ENCODE data around the gene TNNT2.

The TNNT2 gene

DNA sequence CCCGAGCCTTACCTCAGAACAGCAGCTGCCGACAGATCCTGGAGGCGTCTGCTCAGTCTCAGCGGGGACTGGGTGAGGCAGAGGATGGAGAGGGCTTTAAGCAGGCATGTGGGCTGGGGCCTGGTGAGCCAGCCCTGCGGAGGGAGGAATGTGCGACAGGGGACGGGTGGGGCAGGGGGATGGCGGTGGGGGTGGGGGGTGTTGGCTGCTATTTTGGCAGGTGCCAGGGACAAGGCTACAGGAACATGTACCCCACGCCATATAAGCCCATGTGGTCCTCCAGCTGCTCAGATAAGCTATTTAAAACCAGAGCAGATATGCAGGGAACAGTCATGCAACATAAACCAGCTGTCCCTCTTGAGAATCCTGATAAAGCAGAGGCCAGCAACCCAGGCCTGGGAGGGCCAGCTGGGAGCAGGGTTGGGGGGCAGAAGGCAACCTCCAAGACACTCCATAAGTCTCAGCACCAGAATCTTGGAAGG lies at the start of gene TNNT2:
Gene TNNT2, minus strand, starts transcription at position 70 of the 482 bp plus-strand sequence. CDS start 4,426 bp downstream, outside the sequence.
- no peak for DNase-seq

DNA sequence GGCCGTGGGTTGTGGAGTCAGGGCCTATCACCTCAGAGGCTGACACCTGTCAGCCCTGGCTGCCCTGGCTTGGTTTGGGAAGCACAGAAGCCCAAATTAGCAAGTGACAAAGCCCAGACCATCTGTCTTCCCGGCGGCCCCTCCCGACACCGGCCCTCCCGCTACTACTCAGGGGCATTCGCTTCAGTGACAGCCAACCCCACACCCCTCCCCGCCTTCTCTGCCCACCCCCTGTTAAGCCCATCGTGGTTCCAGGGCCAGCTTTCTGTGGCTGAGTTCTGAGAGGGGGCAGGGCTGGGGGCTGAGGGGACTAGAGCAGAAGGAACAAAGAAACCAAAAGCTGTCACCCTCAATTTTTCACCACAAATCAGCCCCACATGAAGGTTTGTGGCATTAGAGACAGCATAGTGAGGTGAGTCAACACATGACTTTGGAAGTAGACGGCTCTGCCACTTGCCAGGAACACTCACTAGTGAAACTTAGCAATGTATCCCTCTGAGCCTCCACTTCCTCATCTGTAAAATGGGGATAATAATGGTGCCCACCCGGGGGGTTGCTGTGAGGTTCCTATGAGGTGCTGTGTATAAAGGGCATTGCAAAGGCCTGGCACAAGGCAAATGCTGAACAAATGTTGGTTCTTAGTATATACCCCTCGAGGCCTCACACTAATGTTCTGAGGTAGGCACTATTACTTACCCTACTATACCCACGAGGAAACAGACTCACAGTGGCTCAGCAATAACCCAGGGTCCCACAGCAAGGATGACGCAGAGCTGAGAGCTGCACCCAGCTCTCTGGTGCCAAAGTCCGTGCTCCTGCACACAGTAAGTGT lies 49.2 kb upstream of the TNNT2 start:
- DNase-seq: no peak

DNA sequence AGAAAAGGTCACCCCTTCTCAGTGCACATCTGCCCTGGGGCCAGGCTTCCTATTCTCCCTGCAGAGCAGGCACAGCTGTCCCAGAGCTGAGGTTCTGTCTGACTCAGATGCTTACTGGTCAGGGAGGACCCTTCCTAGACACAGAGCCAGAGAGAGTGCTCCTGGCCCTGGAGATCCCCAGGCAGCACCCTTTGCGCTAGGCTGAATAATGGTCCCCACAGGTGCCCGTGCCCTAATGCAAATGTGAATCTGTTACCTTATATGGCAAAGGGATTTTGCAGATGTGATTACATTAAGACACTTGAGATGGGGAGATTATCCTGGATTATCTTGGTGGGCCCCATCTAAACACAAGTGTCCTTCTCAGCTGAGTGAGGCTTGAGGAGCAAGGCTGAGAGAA lies 46.7 kb upstream of the TNNT2 start:
- DNase-seq: no peak

DNA sequence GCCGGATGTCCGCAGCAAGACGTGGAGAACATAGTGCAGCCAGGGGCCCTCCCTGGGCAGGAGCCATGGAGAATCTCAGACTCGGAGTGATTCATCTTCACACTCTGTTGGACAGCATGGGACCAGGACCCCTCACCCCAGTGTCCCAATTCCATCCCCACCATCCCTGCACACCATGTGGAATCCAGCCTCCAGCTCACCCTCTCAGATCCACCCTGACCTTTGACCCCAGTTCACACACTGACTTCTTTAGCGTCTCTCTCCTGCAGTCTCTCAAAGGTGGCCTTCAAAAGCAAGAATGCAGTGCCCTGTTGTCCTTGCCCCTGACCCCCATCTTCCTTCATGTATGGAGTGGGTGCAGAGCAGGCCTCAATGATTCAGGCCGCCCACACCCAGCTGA lies 46.2 kb upstream of the TNNT2 start:
- DNase-seq: no peak

DNA sequence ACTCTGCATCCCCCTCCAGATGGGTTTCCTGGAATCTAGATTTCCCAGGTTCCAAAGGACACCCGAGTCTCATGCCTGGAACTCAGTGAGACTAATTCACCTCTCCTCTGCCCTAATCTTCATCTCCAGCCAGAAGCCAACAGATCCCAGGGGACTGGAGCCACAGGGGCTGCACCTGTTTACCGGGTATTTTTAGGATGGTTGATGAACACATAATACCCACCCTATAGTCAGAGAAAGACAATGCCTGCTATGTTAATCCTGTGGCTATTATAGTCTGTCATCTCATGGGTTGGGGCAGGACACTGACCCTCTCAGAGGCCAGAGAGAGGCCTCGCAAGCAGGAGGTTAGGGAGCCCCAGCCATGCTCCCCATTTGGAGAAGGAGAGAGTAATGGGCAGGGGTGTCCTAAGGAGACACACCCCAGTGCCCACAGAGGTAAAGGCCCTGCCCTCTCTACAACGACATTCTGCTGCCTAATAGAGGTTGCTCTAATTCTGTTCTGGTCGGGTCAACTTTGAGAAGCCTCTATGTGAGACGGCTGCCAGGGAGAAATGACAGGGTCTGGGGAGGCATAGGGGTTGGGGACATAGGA lies 45.1 kb upstream of the TNNT2 start:
- DNase-seq: no peak

DNA sequence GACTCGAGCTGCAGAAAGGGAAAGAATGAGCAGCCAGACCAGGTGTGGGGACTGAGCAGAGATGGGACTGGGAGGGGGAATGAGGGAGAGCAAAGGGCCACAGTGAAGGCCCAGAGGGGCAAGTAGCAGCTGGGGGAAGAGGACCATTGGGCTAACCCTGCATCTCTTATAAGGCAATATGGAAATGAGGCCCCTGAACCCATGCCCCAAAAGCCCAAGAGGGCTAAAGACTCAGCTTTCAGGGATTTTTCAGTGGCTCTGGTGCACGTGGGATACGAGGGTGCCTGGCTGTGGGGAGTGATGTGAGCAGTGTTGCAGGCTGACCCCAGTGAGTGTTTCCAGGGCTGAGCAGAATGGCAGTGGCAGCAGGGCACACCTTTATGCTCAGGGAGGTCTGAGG lies 44.5 kb upstream of the TNNT2 start:
- no peak for DNase-seq

DNA sequence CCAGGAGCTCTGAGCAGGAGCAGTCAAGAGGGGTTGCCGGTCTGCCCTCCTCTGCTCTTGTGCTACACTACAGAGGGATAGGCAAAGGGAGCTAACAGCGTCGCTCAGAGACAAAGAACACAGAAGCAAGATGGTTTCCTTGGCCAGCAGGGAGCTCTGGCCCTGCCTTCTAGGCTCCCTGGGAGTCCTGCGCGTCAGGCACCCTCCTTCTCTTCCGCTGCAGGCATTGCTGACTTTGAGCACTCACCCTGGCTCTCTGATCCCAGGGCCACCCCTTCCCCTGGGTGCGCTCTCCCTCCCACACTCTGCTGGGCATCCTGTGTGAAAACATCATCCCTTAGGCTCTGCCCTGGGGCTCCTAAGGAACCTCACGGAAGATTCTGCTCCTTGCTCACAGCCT lies 43.6 kb upstream of the TNNT2 start:
- DNase-seq: no peak

DNA sequence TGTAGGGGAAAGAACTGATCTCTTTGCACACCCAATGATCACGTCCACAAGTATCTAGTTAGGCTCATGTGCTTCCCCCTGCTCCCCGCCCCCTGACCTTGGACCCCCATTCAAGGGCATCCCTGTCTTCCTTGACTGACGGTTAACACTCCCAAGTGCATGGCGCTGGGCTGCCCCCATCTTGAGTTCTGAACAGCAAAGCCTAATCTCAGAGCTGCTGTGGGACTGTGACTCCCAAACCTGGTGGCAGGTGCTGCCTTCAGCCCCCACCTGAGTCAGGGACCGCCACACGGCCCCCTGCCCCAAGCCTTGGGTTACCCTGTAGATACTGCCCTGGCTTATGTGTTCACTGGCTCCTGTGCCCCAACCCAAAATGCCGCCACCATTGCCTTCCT lies 43.1 kb upstream of the TNNT2 start:
- DNase-seq: no peak

DNA sequence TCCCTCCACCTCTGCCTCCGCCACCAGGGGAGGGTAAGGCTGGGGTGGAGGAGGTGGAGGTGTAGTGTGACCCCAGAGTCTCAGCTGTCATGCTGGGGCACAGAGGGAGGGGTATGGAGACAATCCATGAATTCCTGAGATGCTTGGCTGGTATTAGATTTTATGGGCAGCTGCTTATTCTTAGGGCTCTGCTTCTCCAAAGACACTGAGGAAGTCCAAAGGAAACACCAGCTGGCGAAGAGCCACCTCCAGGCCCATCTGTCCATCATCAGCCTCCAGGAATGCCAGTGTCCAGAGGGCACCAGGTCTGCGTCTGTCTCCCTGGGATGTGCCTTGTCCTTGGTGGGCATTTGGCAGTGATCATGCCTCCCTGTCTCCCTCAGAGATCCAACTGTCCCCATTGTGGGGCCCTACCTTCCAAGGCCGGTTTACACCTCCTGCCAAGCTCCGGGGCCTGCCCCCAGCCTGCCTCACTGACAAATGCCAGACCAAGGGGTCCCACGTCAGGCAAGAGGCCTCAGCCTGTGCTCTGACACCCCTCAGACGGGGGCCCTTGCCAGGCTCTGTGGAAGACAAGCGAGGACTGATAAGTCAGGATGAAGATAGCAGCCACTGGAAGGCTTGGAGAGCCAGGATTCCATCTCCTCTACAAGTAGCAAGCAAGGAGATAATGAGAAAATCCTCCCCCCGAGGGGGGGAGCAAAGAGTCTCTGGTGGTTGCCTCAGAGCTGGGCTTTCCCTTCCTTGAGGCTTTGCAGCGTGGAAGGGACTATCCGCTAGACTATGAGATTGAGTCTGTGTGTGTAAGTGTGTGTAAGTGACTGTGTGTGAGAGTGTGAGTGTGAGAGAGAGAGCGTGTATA lies 42.5 kb upstream of the TNNT2 start:
- no peak for DNase-seq

DNA sequence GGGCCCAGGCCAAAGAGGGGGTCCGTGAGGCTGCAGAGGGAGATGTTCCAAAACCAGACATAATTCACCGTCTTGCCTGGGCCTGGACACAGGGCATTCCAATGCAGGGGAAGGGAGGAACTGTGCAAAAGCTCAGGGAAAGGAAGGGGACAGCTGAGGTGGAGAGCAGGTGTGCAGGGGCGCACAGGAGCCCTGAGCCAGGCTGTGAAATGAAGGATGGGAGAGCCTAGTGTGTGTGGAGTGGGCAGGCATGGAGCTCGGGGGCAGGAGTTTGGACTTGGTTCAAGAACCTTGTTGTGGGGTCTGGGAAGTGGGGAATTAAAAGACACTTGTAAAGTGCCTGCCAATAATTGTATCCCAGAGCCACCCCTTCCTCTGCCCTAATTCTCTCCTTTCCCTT lies 41.8 kb upstream of the TNNT2 start:
- DNase-seq: no peak

DNA sequence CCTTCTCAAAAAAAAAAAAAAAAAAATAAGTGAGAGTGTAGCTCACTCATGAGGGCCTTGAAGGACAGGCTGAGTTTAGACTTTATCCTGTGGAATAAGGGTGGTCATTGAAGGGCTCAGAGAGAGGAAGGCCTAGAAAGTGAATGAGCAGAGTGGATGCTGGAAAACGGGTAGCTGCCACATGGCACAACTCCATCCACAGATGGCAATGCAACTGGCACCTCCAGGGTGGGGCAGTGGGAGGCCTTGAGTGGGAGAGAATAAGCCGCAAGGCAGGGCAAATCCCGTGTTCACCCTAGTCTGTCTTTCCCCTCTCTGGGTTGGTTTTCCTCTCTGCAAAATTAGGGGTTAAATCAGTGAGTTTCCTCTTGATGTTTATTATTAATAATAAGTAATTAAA lies 41.0 kb upstream of the TNNT2 start:
- no peak for DNase-seq

DNA sequence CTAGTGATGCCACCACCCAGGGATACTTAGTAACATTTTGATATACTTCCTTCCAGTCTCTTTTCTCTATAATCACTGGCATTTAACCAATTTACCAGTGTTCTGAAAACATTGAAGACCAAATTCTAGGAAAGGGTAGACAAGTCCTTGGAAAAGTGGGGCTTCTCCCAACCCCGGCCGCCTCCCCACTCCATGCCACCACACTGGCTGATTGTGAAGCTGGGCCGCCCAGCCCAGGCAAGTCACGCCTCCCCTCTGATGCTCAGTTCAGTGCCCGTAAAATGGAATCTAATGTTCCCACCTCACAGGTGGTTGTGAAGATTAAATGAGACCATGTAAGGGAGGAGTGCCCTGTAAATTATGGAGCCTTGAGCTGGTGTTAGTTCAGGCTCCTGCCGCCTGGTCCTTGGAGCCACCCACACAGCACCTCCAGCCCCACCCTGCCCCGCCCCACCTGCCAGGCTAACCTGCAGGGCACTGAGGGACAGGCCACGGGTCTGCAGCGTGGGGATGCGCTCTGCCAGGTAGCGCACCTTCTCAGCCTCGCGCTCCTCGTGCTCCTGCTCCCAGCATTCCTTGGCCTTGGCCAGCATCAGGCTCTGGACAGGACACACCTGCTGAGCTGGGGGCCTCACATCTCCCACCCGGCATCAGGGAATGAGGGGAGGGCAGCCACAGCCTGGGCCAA lies 36.7 kb upstream of the TNNT2 start:
- DNase-seq: no peak

DNA sequence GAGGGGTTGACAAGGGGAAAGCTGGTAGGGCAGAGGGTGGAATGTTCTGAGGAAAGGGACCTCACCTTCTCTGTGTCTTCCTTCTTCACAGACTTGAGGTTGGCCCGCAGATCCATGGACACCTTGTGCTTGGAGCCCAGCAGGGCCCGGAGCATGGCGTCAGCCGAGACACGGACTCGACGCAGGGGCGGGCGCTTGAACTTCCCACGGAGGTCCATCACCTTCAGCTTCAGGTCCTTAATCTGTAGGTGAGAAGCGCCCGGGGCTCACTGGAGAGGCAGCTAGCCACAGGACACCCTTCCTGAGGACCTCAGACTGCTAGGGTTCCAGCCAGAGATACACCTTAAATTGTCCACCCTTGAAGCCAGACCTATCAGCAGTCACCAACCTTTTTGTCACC lies 33.8 kb upstream of the TNNT2 start:
- no peak for DNase-seq

DNA sequence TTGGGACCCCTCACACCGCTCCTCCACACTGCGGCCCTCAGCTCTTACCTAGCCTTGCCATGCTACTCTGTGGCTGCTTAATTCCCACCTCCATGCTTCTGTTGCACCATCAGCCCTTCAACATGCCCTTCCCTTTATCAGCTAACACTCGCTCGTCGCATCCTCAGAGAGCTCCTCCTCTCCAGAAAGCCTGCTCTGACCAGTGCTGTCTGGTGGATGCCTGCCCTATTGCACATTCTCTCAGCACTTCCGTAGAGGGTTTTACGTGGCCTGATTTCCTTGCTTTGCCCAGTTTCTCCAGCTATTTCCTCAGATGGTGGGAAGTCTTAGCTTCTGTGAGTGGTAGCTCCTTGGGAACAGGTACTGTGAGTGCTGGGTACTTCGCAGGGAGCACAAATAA lies 32.0 kb upstream of the TNNT2 start:
- DNase-seq: no peak

DNA sequence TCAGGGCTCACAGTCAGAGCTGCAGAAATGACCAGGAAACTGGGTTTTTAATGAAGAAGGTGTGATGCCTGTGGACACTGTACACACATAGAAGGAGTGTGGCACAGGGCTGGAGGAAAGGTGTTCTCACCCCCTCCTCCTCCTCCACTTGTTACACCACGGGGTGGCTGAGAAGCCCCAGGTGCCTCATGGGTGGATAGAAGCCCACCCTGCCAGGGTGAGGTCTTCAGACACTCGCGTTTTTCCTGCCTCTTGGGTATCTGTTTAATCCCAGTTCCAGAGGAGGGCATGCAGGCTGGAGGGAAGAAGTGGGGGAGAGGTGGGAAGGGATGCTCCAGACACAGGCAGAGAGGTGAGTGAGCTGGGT lies 31.3 kb upstream of the TNNT2 start:
- no peak for DNase-seq

DNA sequence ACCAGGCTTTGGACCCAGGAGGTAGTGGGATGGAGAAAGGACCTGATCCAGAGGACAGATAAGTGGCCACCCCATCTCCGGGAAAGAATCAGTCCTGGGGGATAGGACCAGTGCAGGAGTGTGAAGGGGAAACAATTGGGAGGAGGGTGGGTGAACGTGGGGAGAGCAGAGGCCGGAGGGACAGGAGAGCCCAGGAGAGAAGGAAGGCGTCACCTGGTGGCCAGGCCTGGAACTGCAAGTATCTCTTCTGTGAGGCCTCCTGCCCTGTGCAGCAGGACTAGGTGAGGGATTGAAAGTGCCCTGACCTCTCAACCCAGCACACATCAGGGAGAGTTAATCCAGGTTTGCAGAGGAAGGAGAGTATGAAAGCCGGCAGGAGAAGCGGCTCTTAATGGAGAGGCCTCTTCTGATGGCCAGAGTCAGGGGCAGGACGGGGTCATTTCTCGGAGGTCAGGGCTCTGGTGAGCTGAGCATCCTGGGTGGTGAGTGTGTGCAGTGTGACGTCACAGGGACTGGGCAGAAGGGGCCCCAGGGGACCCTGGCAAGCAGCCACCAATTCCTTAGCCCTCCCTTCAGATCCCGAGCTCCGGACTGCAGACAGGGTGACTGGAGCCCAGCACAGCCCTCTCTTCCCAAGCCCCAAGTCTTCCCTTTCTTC lies 30.8 kb upstream of the TNNT2 start:
- no peak for DNase-seq

DNA sequence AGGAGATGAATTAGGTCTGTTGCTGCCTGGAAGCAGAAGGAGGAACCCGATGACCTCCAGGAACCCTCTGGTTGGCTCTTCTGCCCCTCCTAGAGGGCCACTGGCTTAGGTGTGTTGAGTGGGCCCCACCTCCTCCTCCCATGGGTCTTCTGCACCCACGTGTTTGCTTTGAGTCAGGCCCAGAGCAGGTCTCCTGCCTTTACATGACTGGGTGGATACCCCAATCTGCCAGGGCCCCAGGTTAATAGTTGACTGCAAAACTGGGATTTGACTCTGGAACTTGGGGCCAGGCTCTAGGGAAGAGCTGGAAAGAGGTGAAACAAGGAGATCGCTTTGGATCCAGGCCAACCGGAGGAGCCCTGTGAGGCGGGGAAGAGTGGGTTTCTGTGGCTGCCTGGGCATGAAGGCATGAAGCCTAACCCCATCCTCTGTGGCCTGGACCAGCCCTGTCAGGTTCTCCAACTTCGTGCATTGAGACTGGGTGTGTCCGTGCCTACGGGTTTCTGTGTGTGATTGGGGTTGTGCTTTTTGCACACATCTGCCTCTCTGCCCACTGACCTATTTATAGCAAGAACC lies 29.4 kb upstream of the TNNT2 start:
- no peak for DNase-seq

DNA sequence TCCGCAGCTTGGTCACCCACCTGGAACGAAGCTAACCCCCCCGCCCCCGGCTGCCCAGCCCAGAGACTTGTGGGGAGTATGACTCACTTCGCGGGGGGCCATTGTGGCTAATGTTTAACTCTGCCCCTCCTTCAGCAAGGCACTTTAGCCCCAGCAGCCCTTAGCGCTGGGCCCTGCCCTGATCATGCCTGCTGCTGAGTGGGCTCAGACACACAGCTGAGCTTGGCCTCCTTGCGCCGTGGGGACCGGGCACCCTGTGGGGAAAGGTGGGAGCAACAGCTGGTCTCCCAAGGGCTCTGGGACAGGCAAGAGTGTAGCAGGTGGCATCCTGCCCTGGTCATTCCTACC lies 28.0 kb upstream of the TNNT2 start:
- DNase-seq: no peak

DNA sequence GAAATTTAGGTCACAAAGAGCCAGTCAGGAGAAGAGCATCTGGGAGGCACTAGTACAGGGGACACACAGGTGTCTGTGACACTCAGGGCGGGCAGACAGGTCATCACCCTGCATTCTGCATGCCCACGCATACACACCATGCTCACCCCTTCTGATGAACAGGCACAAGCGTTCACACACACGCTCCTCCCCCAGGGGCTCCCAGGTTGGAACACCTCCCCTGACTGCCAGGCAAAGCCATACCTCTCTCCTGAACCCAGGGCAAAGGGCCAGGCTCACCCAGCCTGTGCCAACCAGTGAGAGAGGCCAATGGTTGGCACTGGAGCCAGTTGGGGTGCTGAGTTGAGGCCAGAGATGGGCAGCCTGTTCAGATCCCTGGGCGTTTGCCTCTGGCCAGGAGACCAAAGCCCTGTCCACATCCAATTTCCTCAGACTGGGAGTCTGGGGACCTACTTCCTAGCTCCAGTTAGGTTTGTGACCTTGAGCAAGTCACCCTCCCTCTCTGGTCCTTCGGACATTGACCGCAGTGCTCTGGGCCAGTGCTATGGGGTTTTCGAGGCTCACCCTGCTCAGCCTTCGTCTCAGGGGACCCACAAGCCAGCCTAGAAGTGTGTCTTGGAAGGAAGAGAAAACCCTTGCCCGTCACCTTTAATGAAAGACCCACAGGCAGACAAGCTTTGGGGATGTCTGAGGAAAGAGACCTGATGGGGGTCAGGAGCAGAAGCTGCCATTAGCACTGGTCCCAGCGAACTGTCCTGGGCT lies 27.4 kb upstream of the TNNT2 start:
- no peak for DNase-seq

DNA sequence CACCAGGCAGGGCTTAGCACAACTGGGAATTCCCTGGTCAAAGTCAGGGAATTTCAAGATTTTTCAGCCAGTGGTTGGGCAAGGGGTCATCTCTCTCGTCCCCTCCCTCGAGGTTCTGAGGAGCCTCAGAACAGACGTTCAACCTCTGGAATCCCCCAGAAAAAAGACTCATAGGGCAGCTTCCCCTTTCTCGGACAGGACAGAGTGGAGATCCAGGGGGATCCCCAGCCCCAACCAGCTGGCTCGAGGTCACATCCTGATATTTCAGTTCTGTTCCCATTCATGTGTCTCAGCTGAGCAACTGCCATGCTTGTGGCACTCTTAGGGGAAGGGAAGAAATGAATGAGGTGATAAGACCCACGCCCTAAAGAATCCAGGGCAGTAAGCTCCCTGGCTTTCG lies 26.6 kb upstream of the TNNT2 start:
- DNase-seq: no peak

DNA sequence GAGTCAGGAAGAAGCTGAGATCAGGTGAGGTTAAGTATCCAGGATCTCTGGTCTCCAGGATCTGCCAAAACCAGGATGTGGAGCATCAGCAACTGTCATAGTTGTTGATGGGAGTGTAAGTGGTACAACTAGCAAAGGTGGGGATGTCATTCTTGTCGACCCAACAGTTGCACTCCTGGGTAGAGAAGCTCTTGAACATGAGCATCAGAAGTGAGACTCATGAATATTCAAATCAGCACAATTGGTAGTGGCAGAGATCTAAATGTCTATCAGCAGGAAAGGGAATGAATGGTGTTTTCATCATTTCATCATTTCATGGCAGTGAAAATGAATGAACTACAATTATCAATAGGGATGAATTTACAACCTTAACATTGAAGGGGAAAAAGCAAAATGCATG lies 25.9 kb upstream of the TNNT2 start:
- DNase-seq: no peak

DNA sequence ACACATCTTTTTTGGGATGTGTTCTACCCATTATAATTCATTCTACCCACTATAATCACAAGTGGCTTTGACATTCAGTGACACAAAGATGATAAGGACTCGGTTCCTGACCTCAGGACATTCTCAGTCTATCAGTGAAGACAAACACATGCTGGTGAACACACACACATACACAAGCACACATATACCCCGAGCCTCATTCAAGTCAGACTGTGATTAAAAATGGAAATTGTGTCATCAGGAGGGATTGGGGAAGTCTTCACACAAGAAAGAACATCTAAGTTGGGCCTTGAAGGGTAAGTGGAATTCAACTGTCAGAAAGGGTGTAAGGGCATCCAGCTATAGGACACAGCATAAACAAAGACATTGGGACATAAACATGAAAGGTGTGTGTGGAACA lies 24.2 kb upstream of the TNNT2 start:
- DNase-seq: no peak

Measured in GF-D8 (cell line).